GM21825 (cell line): ENCODE results near the gene TRIM71.
A peak's percentile ranks its signal among the peaks of the same experiment; 100 is the strongest.
"Not testable (repeated sequence)": the region's sequence is repeated elsewhere in the genome, so short reads cannot be mapped to it uniquely, and the experiment has no call there.

Source experiments
- ATAC-seq: cut with Tn5 transposase; IDR thresholded peaks from one replicate; pipeline ENCODE4 v1.9.1; 2021; ENCODE audit warnings: mild to moderate bottlenecking, moderate library complexity; ENCODE audit not compliant: unreplicated experiment

The TRIM71 gene

GRCh38 chr3:32922078-32922477 lies 104.3 kb downstream of the TRIM71 start:
- no peak for ATAC-seq

DNA sequence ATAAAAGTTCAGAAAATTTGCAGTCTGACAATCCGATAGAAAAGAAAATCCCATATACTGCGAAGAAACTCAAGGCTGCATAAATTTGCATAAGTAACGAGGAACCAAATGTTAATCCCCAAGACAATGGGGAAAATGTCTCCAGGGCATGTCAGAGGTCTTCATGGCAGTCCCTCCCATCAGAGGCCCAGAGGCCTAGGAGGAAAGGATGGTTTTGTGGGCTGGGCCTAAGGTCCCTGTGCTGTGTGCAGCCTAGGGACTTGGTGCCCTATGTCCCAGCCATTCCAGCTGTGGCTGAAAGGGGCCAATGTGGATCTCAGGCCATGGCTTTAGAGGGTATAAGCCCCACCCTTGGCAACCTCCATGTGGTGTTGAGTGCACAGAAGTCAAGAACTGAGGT lies 112.4 kb downstream of the TRIM71 start:
- no peak for ATAC-seq

DNA sequence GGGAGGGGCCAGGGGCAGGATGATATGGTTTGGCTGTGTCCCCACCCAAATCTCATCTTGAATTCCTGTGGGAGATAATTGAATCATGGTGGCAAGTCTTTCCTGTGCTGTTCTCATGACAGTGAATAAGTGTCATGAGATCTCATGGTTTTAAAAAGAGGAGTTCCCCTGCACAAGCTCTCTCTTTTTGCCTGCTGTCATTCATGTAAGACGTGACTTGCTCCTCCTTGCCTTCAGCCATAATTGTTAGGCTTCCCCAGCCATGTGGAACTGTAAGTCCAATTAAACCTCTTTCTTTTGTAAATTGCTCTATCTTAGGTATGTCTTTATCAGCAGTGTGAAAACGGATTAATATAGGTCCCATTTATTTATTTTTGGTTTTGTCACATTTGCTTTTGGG lies 113.5 kb downstream of the TRIM71 start:
- not testable (repeated sequence) for ATAC-seq

DNA sequence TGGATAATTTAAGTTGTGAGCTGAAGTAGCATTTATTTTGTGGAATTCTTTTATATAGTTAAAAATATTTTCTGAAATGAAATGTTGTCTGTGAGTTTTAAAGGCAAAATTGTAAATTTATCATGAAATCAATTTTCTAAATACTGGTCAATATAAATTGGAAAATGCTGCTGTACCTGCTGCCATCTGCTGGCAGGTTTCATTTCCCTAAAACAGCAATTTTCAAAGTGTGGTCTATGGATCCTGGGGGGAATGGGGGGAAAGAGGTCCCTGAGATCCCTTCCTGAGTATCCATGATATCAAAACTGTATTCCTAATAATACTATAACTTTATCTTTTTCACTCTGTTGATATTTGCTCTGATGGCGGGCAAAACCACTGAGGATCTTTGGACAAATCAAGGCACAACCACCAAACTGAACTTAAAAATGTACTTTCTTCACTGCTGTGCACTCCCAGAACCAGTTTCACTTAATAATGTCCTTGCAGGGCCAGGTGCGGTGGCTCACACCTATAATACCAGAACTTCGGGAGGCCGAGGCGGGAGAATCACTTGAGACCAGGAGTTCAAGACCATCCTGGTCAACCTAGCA lies 116.4 kb downstream of the TRIM71 start:
- no peak for ATAC-seq

GRCh38 chr3:32937331-32937730 lies 119.5 kb downstream of the TRIM71 start:
- ATAC-seq, result no peak

- not testable (repeated sequence) for ATAC-seq
Observed at GRCh38 chr3:32939531-32940284, 121.9 kb downstream of the TRIM71 start.

GRCh38 chr3:32940726-32941125 lies 122.9 kb downstream of the TRIM71 start:
- ATAC-seq, result no peak

GRCh38 chr3:32945136-32945535 lies 127.3 kb downstream of the TRIM71 start:
- ATAC-seq, result no peak

DNA sequence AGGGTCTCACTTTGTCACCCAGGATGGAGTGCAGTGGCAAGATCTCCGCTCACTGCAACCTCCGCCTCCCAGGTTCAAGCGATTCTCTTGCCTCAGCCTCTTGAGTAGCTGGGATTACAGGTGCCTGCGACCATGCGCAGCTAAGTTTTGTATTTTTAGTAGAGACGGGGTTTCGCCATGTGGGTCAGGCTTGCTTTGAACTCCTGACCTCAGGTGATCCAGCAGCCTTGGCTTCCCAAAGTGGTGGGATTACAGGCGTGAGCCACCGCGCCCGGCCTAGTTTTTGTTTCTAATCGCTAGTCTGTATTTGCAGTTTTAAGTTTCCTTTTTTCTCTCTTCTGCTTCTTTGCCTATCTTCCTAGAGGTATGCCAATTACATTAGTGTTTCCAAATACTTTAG lies 127.8 kb downstream of the TRIM71 start:
- not testable (repeated sequence) for ATAC-seq

- ATAC-seq, result peak; percentile 22
Observed at GRCh38 chr3:32946973-32947788, 129.4 kb downstream of the TRIM71 start.
